MCF 10A (cell line): Measurements from ENCODE around the gene TAS2R43. TPM values are rescaled to one million over a fixed set of nuclear protein-coding genes. Genes with fewer than 3 reads are reported as not detected.
"Not testable (repeated sequence)": the region's sequence is repeated elsewhere in the genome, so short reads cannot be mapped to it uniquely, and the experiment has no call there.

Source experiments
- BruUV-seq: library from RNA; stranded (reverse); fragments of 400-500 nt; replicated peaks from 2 replicates; lab custom pipeline; 2021; lab: Mats Ljungman, UMichigan
- CTCF ChIA-PET: fragments of 300-600 bp; sonication (Branson Sonifier 250); formaldehyde crosslinking; extraction: SDS; loops from one replicate; lab custom pipeline; 2021; ENCODE audit warnings: antibody characterized with exemption, inconsistent platforms; lab: Yijun Ruan, JAX
- POLR2A ChIA-PET: fragments of 300-600, 350-650 bp; sonication (Branson Sonifier 250); formaldehyde crosslinking; extraction: SDS; loops from one replicate; lab custom pipeline; 2020; ENCODE audit warnings: antibody characterized with exemption, inconsistent platforms; lab: Yijun Ruan, JAX
- DNase-seq: peaks from one replicate; pipeline ENCODE4 v3.0.0-alpha.2; 2018; ENCODE audit not compliant: unreplicated experiment
- H3K27ac Mint-ChIP-seq: one replicate; pipeline ENCODE4 v1.8.0; 2022; ENCODE audit warnings: mild to moderate bottlenecking, low read depth, mixed read lengths; ENCODE audit not compliant: unreplicated experiment
- H3K27me3 Mint-ChIP-seq: one replicate; pipeline ENCODE4 v1.8.0; 2022; ENCODE audit warnings: mixed read lengths; ENCODE audit not compliant: insufficient read depth, unreplicated experiment
- H3K36me3 Mint-ChIP-seq: one replicate; pipeline ENCODE4 v1.8.0; 2022; ENCODE audit warnings: mild to moderate bottlenecking, moderate library complexity, mixed read lengths; ENCODE audit not compliant: insufficient read depth, unreplicated experiment
- H3K4me1 Mint-ChIP-seq: one replicate; pipeline ENCODE4 v1.8.0; 2022; ENCODE audit warnings: mixed read lengths; ENCODE audit not compliant: insufficient read depth, unreplicated experiment
- H3K4me3 Mint-ChIP-seq: one replicate; pipeline ENCODE4 v1.8.0; 2022; ENCODE audit warnings: mild to moderate bottlenecking, moderate library complexity, mixed read lengths; ENCODE audit not compliant: unreplicated experiment
- H3K9me3 Mint-ChIP-seq: one replicate; pipeline ENCODE4 v1.8.0; 2022; ENCODE audit warnings: mixed read lengths; ENCODE audit not compliant: unreplicated experiment
- intact Hi-C: fragments of 100-400 bp; cut with micrococcal nuclease; formaldehyde crosslinking; loops from 2 replicates; pipeline ENCODE4 v1.14.1; 2022
- total RNA-seq: library from RNA; stranded (reverse); gene quantifications from 2 replicates; pipeline ENCODE4 v1.2.3, GENCODE V29; 2022
- TF ChIP-seq, protein P1 (sequence below): fragments of 200-600 bp; IDR thresholded peaks from one replicate; pipeline ENCODE4 v1.8.0; 2022; ENCODE audit warnings: antibody characterized with exemption, mild to moderate bottlenecking; ENCODE audit not compliant: unreplicated experiment

Gene TAS2R43
- total RNA-seq, 1 experiment from 2014 or later = not detected

DNA sequence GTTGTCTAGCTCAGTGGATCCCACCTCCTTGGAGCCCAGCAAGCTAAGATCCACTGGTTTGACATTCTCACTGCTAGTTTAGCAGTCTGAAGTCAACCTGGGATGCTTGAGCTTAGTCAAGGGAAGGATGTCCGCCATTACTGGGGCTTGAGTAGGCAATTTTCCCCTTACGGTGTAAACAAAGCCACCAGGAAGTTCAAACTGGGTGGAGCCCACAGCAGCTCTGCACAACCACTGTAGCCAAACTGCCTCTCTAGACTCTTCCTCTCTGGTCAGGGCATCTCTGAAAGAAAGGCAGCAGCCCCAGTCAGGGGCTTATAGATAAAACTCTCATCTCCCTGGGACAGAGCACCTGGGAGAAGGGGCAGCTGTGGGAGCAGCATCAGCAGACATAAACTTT lies 16.7 kb upstream of the TAS2R43 start:
- Mint-ChIP-seq H3K36me3 (peaks cover 21% of the 10 kb centered on the region), H3K4me3 (no peak overlapping the region), H3K9me3 (peaks cover 55% of the 10 kb centered on the region), H3K4me1 (no peaks in the 10 kb centered on the region), H3K27ac (no peak overlapping the region), H3K27me3 (no peaks in the 10 kb centered on the region)
- CTCF ChIA-PET = no interaction called here
- no TSS peak for BruUV-seq
- TF ChIP-seq, protein P1, sequence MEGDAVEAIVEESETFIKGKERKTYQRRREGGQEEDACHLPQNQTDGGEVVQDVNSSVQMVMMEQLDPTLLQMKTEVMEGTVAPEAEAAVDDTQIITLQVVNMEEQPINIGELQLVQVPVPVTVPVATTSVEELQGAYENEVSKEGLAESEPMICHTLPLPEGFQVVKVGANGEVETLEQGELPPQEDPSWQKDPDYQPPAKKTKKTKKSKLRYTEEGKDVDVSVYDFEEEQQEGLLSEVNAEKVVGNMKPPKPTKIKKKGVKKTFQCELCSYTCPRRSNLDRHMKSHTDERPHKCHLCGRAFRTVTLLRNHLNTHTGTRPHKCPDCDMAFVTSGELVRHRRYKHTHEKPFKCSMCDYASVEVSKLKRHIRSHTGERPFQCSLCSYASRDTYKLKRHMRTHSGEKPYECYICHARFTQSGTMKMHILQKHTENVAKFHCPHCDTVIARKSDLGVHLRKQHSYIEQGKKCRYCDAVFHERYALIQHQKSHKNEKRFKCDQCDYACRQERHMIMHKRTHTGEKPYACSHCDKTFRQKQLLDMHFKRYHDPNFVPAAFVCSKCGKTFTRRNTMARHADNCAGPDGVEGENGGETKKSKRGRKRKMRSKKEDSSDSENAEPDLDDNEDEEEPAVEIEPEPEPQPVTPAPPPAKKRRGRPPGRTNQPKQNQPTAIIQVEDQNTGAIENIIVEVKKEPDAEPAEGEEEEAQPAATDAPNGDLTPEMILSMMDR = no peak
- no peak for DNase-seq
- intact Hi-C loops = no loop called here
- POLR2A ChIA-PET = interaction anchor here (1.0 kb wide), 1 partner anchor 60 kb away, joined by 4 read pairs; no protein-coding TSS in a partner anchor

DNA sequence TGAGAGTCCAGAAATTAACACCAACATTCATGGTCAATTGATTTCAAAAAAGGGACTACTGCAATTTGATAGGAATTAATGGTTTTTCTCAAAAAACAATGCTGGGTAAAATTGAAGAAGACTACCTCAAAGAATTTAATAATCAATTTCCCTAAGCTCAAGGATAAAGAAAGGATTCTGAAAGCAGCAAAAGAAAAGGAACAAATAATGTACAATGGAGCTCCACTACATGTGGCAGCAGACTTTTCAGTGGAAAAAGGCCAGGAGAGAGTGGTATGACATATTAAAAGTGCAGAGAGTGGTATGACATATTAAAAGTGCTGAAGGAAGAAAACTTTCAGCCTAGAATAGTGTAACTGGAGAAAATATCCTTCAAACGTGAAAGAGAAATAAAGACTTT lies 15.6 kb upstream of the TAS2R43 start:
- intact Hi-C loops = no loop called here

DNA sequence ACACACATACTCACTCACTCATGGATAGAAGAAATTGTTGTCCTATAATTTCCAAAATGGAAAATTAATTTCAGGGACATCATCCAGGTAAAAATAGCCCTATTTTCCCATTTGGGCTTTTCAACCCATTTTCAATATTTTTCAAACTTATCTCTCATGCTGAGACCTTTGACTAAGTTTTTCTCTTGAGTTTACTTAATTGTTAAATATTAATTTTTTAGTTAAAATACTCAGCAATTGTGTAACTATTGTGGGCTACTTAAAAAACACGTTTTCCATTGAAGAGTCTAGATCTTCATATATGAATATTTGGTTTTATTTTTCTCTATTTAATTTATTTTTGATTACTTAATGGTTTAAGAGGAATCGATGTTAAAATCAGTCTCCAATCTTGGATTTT lies 14.2 kb upstream of the TAS2R43 start:
- TF ChIP-seq, protein P1 = no peak
- peaks cover 21% of the 10 kb centered on the region for H3K36me3 Mint-ChIP-seq
- no peaks in the 10 kb centered on the region for H3K27me3 Mint-ChIP-seq
- H3K4me1 Mint-ChIP-seq = no peaks in the 10 kb centered on the region
- intact Hi-C loops = no loop called here
- no peak overlapping the region for H3K27ac Mint-ChIP-seq
- peaks cover 38% of the 10 kb centered on the region for H3K9me3 Mint-ChIP-seq
- no TSS peak for BruUV-seq
- ChIA-PET POLR2A (interaction anchor here (1.2 kb wide), 1 partner anchor 65 kb away, joined by 3 read pairs; the partner anchor contains the start of gene SMIM10L1), CTCF (no interaction called here)
- DNase-seq = no peak
- H3K4me3 Mint-ChIP-seq = no peak overlapping the region

More for the DNA sequence above, 15.6 kb upstream of the TAS2R43 start:
- peaks cover 21% of the 10 kb centered on the region for H3K36me3 Mint-ChIP-seq
- no TSS peak for BruUV-seq
- TF ChIP-seq, protein P1 = no peak
- peaks cover 52% of the 10 kb centered on the region for H3K9me3 Mint-ChIP-seq
- POLR2A ChIA-PET = interaction anchor here (0.7 kb wide), 2 partner anchors 15 to 46 kb away, joined by 3 read pairs; no protein-coding TSS in a partner anchor
- H3K4me3 Mint-ChIP-seq = no peak overlapping the region
- no peaks in the 10 kb centered on the region for H3K4me1 Mint-ChIP-seq
- CTCF ChIA-PET = no interaction called here
- no peak for DNase-seq
- H3K27me3 Mint-ChIP-seq = no peaks in the 10 kb centered on the region
- H3K27ac Mint-ChIP-seq = no peak overlapping the region

DNA sequence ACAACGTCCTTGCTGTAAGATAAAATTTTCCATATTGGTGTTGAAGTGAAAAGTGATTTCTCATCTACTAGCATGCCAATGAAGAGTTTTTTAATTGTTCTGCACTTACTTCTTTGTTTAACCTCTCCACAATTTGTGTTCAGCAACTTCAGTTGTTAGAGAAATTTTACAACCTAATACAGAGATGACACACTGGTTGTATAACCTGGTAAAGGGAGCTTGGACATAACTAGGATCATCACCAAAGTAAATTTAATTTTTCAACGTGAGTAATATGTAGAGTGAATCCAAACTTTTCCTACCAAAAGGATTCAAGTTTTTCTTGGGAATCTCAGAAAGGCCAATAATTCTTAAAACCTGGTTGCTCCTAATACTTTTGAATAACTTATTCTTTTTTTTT lies 13.4 kb upstream of the TAS2R43 start:
- Mint-ChIP-seq H3K27me3 (no peaks in the 10 kb centered on the region), H3K27ac (no peak overlapping the region), H3K36me3 (peaks cover 15% of the 10 kb centered on the region), H3K4me1 (no peaks in the 10 kb centered on the region), H3K4me3 (no peak overlapping the region), H3K9me3 (peaks cover 30% of the 10 kb centered on the region)
- CTCF ChIA-PET = no interaction called here
- TF ChIP-seq, protein P1 = no peak
- intact Hi-C loops = no loop called here
- POLR2A ChIA-PET = interaction anchor here (1.2 kb wide), 1 partner anchor 65 kb away, joined by 3 read pairs; the partner anchor contains the start of gene SMIM10L1
- no TSS peak for BruUV-seq
- no peak for DNase-seq

DNA sequence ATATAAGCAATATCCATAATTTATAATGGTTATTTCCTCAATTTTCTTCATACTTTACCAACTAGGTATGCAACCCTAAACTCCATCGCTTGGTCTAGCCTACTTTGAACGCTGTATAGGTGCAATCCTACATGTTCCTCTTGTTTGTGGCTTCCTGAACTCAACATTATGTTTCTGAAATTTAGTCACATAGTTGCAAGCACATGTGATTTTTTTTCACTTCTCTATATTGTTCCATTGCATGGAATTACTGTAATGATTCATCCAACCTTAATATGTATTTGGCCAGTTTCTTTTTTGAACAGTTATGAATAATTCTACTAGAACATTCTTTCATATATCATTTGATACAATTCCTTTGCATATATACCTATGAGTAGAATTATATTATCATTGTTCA lies 2.8 kb upstream of the TAS2R43 start:
- H3K9me3 Mint-ChIP-seq, POLR2A ChIA-PET, H3K4me3 Mint-ChIP-seq, H3K4me1 Mint-ChIP-seq, H3K36me3 Mint-ChIP-seq, BruUV-seq, H3K27me3 Mint-ChIP-seq, DNase-seq, intact Hi-C loops, CTCF ChIA-PET, H3K27ac Mint-ChIP-seq: not testable (repeated sequence)
